GM12878 (cell line): Measurements from ENCODE around the gene THBS3. TPM values are rescaled to one million over a fixed set of nuclear protein-coding genes. Genes with fewer than 3 reads are reported as not detected.
A peak's percentile ranks its signal among the peaks of the same experiment; 100 is the strongest.

Experiments
- ATAC-seq: fragments of 200-7000 bp; cut with Tn5 transposase; 3 replicates; pipeline ENCODE4 v1.9.1; 2020; ENCODE audit warnings: mild to moderate bottlenecking, moderate library complexity
- BruUV-seq: library from RNA; stranded (reverse); fragments of 400-500 nt; replicated peaks from 2 replicates; lab custom pipeline; 2021; lab: Mats Ljungman, UMichigan
- CTCF ChIA-PET: fragments of 300-600 bp; sonication (Branson Sonifier 250); formaldehyde crosslinking; extraction: SDS; loops from one replicate; lab custom pipeline; 2021; ENCODE audit warnings: inconsistent platforms; lab: Yijun Ruan, JAX
- POLR2A ChIA-PET: fragments of 350-600 bp; formaldehyde crosslinking; extraction: SDS; loops from one replicate; lab custom pipeline; 2021; ENCODE audit warnings: inconsistent platforms; lab: Charles Lee
- RAD21 ChIA-PET: fragments of 300-600 bp; sonication (Branson Sonifier 250); formaldehyde crosslinking; loops from one replicate; lab custom pipeline; 2023; ENCODE audit warnings: antibody characterized with exemption; ENCODE audit not compliant: unreplicated experiment; lab: Charles Lee
- SMC1A ChIA-PET: fragments of 300-600 bp; sonication (Branson Sonifier 250); formaldehyde crosslinking; loops from one replicate; lab custom pipeline; 2023; ENCODE audit not compliant: unreplicated experiment, uncharacterized antibody; lab: Charles Lee
- DNase-seq: peaks from one replicate; pipeline ENCODE4 v3.0.0-alpha.2; 2011; ENCODE audit warnings: low read depth, low spot score
- FAIRE-seq: peaks from 3 replicates; lab custom pipeline; 2011; peaks lifted over from hg19 to GRCh38; lab: Jason Lieb, UNC
- H2AFZ ChIP-seq: 2 replicates; pipeline ENCODE4 v1.6.0; 2011; ENCODE audit warnings: low read depth, low read length, control low read depth; ENCODE audit not compliant: control insufficient read depth
- H3K27ac ChIP-seq: 2 replicates; pipeline ENCODE4 v1.5.1; 2011; ENCODE audit warnings: control low read depth; ENCODE audit not compliant: control insufficient read depth, insufficient read depth
- H3K27me3 ChIP-seq, 2 experiments: replicated peaks in 1 of 2; 2 replicates each; pipeline versions ENCODE4 v1.6.0 to v1.6.1; 2011; ENCODE audit warnings: low read length in 1 of 2; ENCODE audit not compliant: control insufficient read depth in 2 of 2, insufficient read depth in 2 of 2
- H3K36me3 ChIP-seq, 2 experiments: 2 replicates each; pipeline ENCODE4 v1.5.1; 2011; ENCODE audit warnings: low read length in 1 of 2; ENCODE audit not compliant: control insufficient read depth in 2 of 2, insufficient read depth in 2 of 2
- H3K4me1 ChIP-seq: 2 replicates; pipeline ENCODE4 v1.6.1; 2011; ENCODE audit warnings: mild to moderate bottlenecking, low read length, moderate library complexity, mixed read lengths; ENCODE audit not compliant: control insufficient read depth, insufficient read depth
- H3K4me2 ChIP-seq: 2 replicates; pipeline ENCODE4 v1.6.0; 2011; ENCODE audit warnings: control low read depth; ENCODE audit not compliant: control insufficient read depth, insufficient read depth
- H3K4me3 ChIP-seq: fragments of 200-600 bp; sonication (generic); 2 replicates; pipeline ENCODE4 v1.5.1; 2016
- H3K79me2 ChIP-seq: 2 replicates; pipeline ENCODE4 v1.6.0; 2011; ENCODE audit warnings: low read length; ENCODE audit not compliant: control insufficient read depth, insufficient read depth
- H3K9ac ChIP-seq: 2 replicates; pipeline ENCODE4 v1.8.0; 2011; ENCODE audit warnings: low read length, control low read depth, mixed read lengths; ENCODE audit not compliant: control insufficient read depth, insufficient read depth
- H3K9me3 ChIP-seq: replicated peaks from 3 replicates; pipeline ENCODE4 v1.5.1; 2011; ENCODE audit warnings: mild to moderate bottlenecking, low read length; ENCODE audit not compliant: control insufficient read depth, insufficient read depth
- H4K20me1 ChIP-seq: 2 replicates; pipeline ENCODE4 v1.6.0; 2011; ENCODE audit not compliant: control insufficient read depth, insufficient read depth
- BMI1 ChIP-seq: fragments of 450-650 bp; IDR thresholded peaks from 2 replicates; pipeline ENCODE4 v1.6.1; 2016; ENCODE audit warnings: mild to moderate bottlenecking, moderate library complexity, borderline replicate concordance
- MYC ChIP-seq: IDR thresholded peaks from 2 replicates; pipeline ENCODE4 v1.6.1; 2011; ENCODE audit warnings: mild to moderate bottlenecking, low read length, moderate library complexity, inconsistent platforms; ENCODE audit not compliant: insufficient read depth, insufficient replicate concordance, insufficient read length, severe bottlenecking
- POLR2A ChIP-seq: IDR thresholded peaks from 2 replicates; pipeline ENCODE4 v1.6.1; 2011; ENCODE audit warnings: low read depth, mild to moderate bottlenecking, low read length
- SPI1 ChIP-seq: IDR thresholded peaks from 2 replicates; pipeline ENCODE4 v1.6.1; 2011; ENCODE audit warnings: low read depth, mild to moderate bottlenecking, low read length, moderate library complexity, borderline replicate concordance; ENCODE audit not compliant: insufficient read depth
- WRNIP1 ChIP-seq: IDR thresholded peaks from 2 replicates; pipeline ENCODE4 v1.6.1; 2011; ENCODE audit warnings: low read depth, low read length, improper control_type of control experiment, borderline replicate concordance
- WGBS: methylation state at CpG from one replicate; pipeline ENCODE4 v1.1.6; 2016; ENCODE audit warnings: low lambda C conversion rate; ENCODE audit not compliant: insufficient replicate concordance, insufficient coverage; ENCODE audit errors: missing lambda C conversion rate; 5-methylcytosine and 5-hydroxymethylcytosine counted together
- in situ Hi-C: fragments of 300-500 bp; cut with MboI; formaldehyde crosslinking; loops from 9 replicates; pipeline ENCODE4 v1.14.3; 2018; ENCODE audit warnings: mixed read lengths
- intact Hi-C: fragments of 100-400 bp; cut with micrococcal nuclease; formaldehyde crosslinking; loops from one replicate; pipeline ENCODE4 v1.14.2; 2022; ENCODE audit not compliant: unreplicated experiment
- polyA plus RNA-seq, 11 experiments: library from polyadenylated mRNA; depleted of rRNA in 4 of 11; unstranded in 6 of 11; stranded (reverse) in 5 of 11; fragments of >200 nt; fragmentation: Nextera tagmentation in 4 of 11; fragmentation: Illumina TruSeq in 1 of 11; extraction: Ambion mirVana in 4 of 11; extraction: Trizol in 1 of 11; gene quantifications; 1 replicate in 1 of 11; 2 replicates in 10 of 11; pipeline versions ENCODE4 v1.2.1 to v1.2.3, GENCODE V29; 2011 to 2016; ENCODE audit warnings: inconsistent platforms in 2 of 11, missing spikeins in 2 of 11, low read depth in 1 of 11
- total RNA-seq, 4 experiments: library from RNA; depleted of rRNA in 3 of 4; stranded (reverse); fragments of >200 nt in 3 of 4; fragmentation: Illumina TruSeq in 1 of 4; extraction: Trizol in 1 of 4; gene quantifications; 2 replicates each; pipeline versions ENCODE4 v1.2.1 to v1.2.3, GENCODE V29; 2013 to 2021
- TF ChIP-seq, protein P1 (sequence below): fragments of 450-650 bp; IDR thresholded peaks from 2 replicates; pipeline ENCODE4 v1.6.1; 2017; ENCODE audit warnings: borderline replicate concordance
- TF ChIP-seq, protein P2 (sequence below): fragments of 450-650 bp; IDR thresholded peaks from 2 replicates; pipeline ENCODE4 v1.6.1; 2017; ENCODE audit warnings: mild to moderate bottlenecking, moderate library complexity

Gene THBS3
- total and polyA plus RNA-seq, 10 of the 15 experiments (the other 5 are each of a cell fraction or from before 2014, with no cell fraction given): 0.66 to 3.6 (median 2.0) TPM

DNA sequence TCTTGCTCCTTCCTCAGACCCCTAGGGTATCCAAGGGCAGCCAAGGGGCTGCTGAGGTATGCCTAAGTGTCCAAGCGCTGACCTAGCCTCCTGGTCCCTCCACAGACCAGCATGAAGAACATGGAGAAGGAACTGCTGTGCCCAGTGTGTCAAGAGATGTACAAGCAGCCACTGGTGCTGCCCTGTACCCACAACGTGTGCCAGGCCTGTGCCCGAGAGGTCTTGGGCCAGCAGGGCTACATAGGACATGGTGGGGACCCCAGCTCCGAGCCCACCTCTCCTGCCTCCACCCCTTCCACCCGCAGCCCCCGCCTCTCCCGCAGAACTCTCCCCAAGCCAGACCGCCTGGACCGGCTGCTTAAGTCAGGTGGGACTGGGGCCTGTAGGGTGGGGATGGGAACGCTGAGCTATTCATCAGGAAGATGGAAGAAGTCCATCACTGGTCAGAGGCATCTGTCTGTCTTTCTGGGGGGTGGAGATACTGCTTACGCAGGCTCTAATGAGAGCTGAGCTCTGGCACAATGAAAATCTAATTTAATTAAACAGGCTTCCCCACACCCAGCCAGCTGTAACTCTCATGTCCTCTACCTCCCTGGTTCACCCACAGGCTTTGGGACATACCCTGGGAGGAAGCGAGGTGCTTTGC lies 32.3 kb downstream of the THBS3 start (continued):
- TF ChIP-seq, protein P1, sequence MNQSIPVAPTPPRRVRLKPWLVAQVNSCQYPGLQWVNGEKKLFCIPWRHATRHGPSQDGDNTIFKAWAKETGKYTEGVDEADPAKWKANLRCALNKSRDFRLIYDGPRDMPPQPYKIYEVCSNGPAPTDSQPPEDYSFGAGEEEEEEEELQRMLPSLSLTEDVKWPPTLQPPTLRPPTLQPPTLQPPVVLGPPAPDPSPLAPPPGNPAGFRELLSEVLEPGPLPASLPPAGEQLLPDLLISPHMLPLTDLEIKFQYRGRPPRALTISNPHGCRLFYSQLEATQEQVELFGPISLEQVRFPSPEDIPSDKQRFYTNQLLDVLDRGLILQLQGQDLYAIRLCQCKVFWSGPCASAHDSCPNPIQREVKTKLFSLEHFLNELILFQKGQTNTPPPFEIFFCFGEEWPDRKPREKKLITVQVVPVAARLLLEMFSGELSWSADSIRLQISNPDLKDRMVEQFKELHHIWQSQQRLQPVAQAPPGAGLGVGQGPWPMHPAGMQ: no peak
- TF ChIP-seq WRNIP1 (no peak), MYC (no peak)
- TF ChIP-seq, all 136 proteins: peak for 0

DNA sequence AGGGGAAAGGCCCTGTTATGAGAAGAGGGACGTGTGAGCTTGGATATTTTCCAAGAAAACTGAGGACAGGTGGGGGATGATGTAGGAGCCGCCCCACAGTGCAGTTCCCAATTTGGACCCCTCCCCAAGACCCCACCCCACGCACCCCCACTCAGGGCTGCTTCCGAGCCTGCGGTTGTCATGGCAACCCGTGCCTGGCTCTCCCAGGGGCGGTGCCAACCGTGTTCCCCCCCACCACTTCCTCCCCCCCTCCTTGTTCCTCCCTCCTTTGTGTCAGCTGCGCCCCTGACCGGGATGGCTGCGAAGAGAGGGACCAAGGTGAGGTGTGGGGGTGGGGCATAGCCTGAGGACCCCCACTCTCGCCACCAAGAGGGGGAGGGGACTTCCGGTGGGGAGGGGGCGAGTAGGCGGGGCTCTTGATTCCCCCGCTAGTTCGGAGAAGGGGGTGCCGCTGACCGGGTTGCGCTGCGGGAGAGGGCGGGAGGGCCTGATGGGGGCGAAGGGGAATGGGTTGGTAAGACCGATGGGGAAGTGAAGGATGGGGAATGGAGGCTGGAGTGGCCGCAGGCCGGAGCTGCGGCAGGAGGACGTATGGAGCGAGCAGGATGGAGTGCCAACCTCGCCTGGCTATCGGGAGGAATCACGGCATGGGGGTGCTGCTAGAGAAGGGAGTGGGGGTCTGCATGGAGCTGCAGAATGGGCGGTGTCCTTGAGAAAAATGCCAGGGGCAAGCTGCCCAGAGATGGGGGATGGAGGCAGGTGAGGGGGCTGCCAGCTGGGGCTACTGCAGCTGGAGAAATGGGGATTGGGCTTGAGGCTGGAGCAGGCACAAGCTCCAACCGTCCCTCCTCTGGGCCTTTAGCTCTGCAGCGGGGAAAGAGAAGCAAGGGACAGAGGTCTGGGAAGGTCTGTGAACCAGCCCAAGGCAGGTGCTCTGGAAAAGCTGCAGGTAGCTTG lies 33.1 kb downstream of the THBS3 start:
- no peak for ATAC-seq
- Histone ChIP-seq H3K4me1 (peaks cover 26% of the 10 kb centered on the region), H3K27me3 (no peaks in the 10 kb centered on the region), H2AFZ (peak overlapping the region; percentile 96), H3K36me3 (peaks cover 0 to 3% of the 10 kb centered on the region in 2 experiments; a peak in 1 of 4 replicates), H3K4me2 (peak overlapping the region; percentile 97), H3K9ac (peak overlapping the region; percentile 18; the same call in 1 of the 2 replicates), H3K4me3 (peak overlapping the region; percentile 73), H3K79me2 (peaks cover 12% of the 10 kb centered on the region), H4K20me1 (no peaks in the 10 kb centered on the region), H3K27ac (no peak overlapping the region), H3K9me3 (no peaks in the 10 kb centered on the region; the same call in 2 of the 3 replicates)
- in situ Hi-C loops: no loop called here
- WGBS: 41% methylated on average over 22 of the region's 35 CpGs
- ChIA-PET SMC1A (interaction anchor here (1.1 to 4.7 kb wide), 4 partner anchors 19 to 52 kb away, joined by 3 to 46 read pairs (median 5); no protein-coding TSS in a partner anchor), CTCF (interaction anchor here (0.9 to 12.1 kb wide), 19 partner anchors 10 to 133 kb away, joined by 3 to 284 read pairs (median 5); partner anchors contain the start of genes SLC50A1 and THBS3), POLR2A (interaction anchor here (0.5 to 7.4 kb wide), 8 partner anchors 8 to 1223 kb away, joined by 3 to 77 read pairs (median 8); partner anchors contain the start of genes CLK2 and ENTREP3), RAD21 (interaction anchor here (0.9 to 4.8 kb wide), 9 partner anchors 11 to 149 kb away, joined by 3 to 77 read pairs (median 5); partner anchors contain the start of gene THBS3)
- FAIRE-seq: no peak
- no TSS peak for BruUV-seq
- DNase-seq: no peak
- TF ChIP-seq SPI1 (peak; percentile 43; the same call in 1 of the 2 replicates), BMI1 (peak; percentile 87), POLR2A (no peak)
- TF ChIP-seq, protein P2, sequence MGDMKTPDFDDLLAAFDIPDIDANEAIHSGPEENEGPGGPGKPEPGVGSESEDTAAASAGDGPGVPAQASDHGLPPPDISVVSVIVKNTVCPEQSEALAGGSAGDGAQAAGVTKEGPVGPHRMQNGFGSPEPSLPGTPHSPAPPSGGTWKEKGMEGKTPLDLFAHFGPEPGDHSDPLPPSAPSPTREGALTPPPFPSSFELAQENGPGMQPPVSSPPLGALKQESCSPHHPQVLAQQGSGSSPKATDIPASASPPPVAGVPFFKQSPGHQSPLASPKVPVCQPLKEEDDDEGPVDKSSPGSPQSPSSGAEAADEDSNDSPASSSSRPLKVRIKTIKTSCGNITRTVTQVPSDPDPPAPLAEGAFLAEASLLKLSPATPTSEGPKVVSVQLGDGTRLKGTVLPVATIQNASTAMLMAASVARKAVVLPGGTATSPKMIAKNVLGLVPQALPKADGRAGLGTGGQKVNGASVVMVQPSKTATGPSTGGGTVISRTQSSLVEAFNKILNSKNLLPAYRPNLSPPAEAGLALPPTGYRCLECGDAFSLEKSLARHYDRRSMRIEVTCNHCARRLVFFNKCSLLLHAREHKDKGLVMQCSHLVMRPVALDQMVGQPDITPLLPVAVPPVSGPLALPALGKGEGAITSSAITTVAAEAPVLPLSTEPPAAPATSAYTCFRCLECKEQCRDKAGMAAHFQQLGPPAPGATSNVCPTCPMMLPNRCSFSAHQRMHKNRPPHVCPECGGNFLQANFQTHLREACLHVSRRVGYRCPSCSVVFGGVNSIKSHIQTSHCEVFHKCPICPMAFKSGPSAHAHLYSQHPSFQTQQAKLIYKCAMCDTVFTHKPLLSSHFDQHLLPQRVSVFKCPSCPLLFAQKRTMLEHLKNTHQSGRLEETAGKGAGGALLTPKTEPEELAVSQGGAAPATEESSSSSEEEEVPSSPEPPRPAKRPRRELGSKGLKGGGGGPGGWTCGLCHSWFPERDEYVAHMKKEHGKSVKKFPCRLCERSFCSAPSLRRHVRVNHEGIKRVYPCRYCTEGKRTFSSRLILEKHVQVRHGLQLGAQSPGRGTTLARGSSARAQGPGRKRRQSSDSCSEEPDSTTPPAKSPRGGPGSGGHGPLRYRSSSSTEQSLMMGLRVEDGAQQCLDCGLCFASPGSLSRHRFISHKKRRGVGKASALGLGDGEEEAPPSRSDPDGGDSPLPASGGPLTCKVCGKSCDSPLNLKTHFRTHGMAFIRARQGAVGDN: no peak
- intact Hi-C loops: loop anchor here (5.0 kb wide), 1 partner anchor 37 kb away; the partner anchor contains the start of gene SLC50A1
